GM21381 (cell line): ENCODE measurements around the gene CAMP.
"Not testable (repeated sequence)": the region's sequence is repeated elsewhere in the genome, so short reads cannot be mapped to it uniquely, and the experiment has no call there.

Experiments
- ATAC-seq: cut with Tn5 transposase; IDR thresholded peaks from one replicate; pipeline ENCODE4 v1.9.1; 2021; ENCODE audit warnings: mild to moderate bottlenecking, moderate library complexity; ENCODE audit not compliant: unreplicated experiment

Gene CAMP

GRCh38 chr3:48248095-48248850, 25.0 kb downstream of the CAMP start:
- no peak for ATAC-seq

- ATAC-seq: no peak
Measured at GRCh38 chr3:48256557-48256956, 33.3 kb downstream of the CAMP start.

GRCh38 chr3:48258530-48258929, 35.2 kb downstream of the CAMP start:
- ATAC-seq: no peak

- ATAC-seq: no peak
Measured at GRCh38 chr3:48267782-48268181, 44.5 kb downstream of the CAMP start.

GRCh38 chr3:48268381-48268935, 45.2 kb downstream of the CAMP start:
- no peak for ATAC-seq

- no peak for ATAC-seq
Measured at GRCh38 chr3:48268936-48269561, 45.8 kb downstream of the CAMP start.

- ATAC-seq: no peak
Measured at GRCh38 chr3:48269592-48269991, 46.3 kb downstream of the CAMP start.

GRCh38 chr3:48270306-48270705, 47.0 kb downstream of the CAMP start:
- ATAC-seq: no peak

GRCh38 chr3:48271223-48271622, 47.9 kb downstream of the CAMP start:
- not testable (repeated sequence) for ATAC-seq

GRCh38 chr3:48271763-48272498, 48.6 kb downstream of the CAMP start:
- no peak for ATAC-seq

- no peak for ATAC-seq
Measured at GRCh38 chr3:48273594-48274211, 50.4 kb downstream of the CAMP start.

- ATAC-seq: no peak
Measured at GRCh38 chr3:48274452-48274851, 51.2 kb downstream of the CAMP start.
